SJCRH30 (cell line): Measurements from ENCODE around the gene GBA2. TPM values are rescaled to one million over a fixed set of nuclear protein-coding genes. Genes with fewer than 3 reads are reported as not detected.

Experiments
- DNase-seq, 2 experiments: peaks; one replicate each; pipeline ENCODE4 v3.0.0-alpha.2; 2015 to 2020
- H3K27ac ChIP-seq: fragments of 250-450 bp; sonication (Bioruptor Pico); 2 replicates; pipeline ENCODE4 v1.5.1; 2020; ENCODE audit warnings: mild to moderate bottlenecking, moderate library complexity
- H3K27me3 ChIP-seq: fragments of 250-450 bp; sonication (Bioruptor Pico); 2 replicates; pipeline ENCODE4 v1.5.1; 2020; ENCODE audit warnings: mild to moderate bottlenecking, moderate library complexity
- H3K36me3 ChIP-seq: fragments of 250-450 bp; sonication (Bioruptor Pico); 2 replicates; pipeline ENCODE4 v1.5.1; 2020; ENCODE audit warnings: mild to moderate bottlenecking, moderate library complexity
- H3K4me1 ChIP-seq: fragments of 250-450 bp; sonication (Bioruptor Pico); 2 replicates; pipeline ENCODE4 v1.5.1; 2020; ENCODE audit warnings: mild to moderate bottlenecking, moderate library complexity
- H3K4me3 ChIP-seq: fragments of 250-450 bp; sonication (Bioruptor Pico); 2 replicates; pipeline ENCODE4 v1.5.1; 2020; ENCODE audit warnings: mild to moderate bottlenecking, moderate library complexity
- H3K9me3 ChIP-seq: fragments of 250-450 bp; sonication (Bioruptor Pico); replicated peaks from 2 replicates; pipeline ENCODE4 v1.5.1; 2020; ENCODE audit warnings: mild to moderate bottlenecking, moderate library complexity
- total RNA-seq: library from RNA; depleted of rRNA; stranded (reverse); fragments of >200 nt; shearing (Covaris generic); gene quantifications from 2 replicates; pipeline ENCODE4 v1.2.3, GENCODE V29; 2014

The GBA2 gene
- total RNA-seq, 1 experiment from 2014 or later, result 37.1 TPM

GRCh38 chr9:35776018-35776417 is 27.0 kb upstream of the GBA2 start:
- no peaks in the 10 kb centered on the region for H3K36me3 ChIP-seq
- no peaks in the 10 kb centered on the region for H3K27me3 ChIP-seq
- peaks cover 8% of the 10 kb centered on the region for H3K4me1 ChIP-seq
- H3K4me3 ChIP-seq, result no peak overlapping the region
- DNase-seq, result peak in 1 of 2 experiments; percentile 55
- no peak overlapping the region for H3K27ac ChIP-seq
- no peaks in the 10 kb centered on the region for H3K9me3 ChIP-seq

- peaks cover 8% of the 10 kb centered on the region for H3K4me1 ChIP-seq
- no peak overlapping the region for H3K27ac ChIP-seq
- no peak overlapping the region for H3K4me3 ChIP-seq
- no peaks in the 10 kb centered on the region for H3K36me3 ChIP-seq
- H3K27me3 ChIP-seq, result no peaks in the 10 kb centered on the region
- H3K9me3 ChIP-seq, result no peaks in the 10 kb centered on the region
- DNase-seq, result no peak
These were observed 26.0 kb upstream of the GBA2 start for GRCh38 chr9:35774907-35775635.

- H3K36me3 ChIP-seq, result no peaks in the 10 kb centered on the region
- no peak for DNase-seq
These were observed 22.9 kb upstream of the GBA2 start for GRCh38 chr9:35771943-35772342.

DNA sequence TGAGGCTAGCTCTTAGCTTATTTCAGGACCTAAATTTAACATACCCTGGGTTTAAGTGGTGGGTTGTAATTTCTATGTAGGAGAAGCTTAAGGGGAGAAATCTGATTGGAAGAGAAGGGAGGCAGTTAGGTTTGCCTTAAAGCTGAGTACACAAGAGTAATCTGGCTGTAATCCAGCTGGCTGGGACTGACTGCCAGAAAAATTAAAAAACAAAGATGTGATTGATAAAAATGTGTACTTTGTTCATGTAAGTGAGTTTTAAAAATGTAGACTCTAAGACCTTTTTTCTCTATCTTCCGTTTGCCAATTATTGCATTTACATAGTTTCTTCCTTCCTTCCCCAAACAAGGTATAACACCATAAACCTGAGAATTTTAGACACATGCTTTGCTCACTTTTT is 22.5 kb upstream of the GBA2 start:
- no peaks in the 10 kb centered on the region for H3K36me3 ChIP-seq
- DNase-seq, result peak in 1 of 2 experiments; percentile 41
- H3K9me3 ChIP-seq, result no peaks in the 10 kb centered on the region
- H3K4me1 ChIP-seq, result peaks cover 8% of the 10 kb centered on the region
- H3K27ac ChIP-seq, result no peak overlapping the region
- no peaks in the 10 kb centered on the region for H3K27me3 ChIP-seq
- no peak overlapping the region for H3K4me3 ChIP-seq

More at GRCh38 chr9:35771943-35772342, 22.9 kb upstream of the GBA2 start:
- H3K27ac ChIP-seq, result no peak overlapping the region
- no peaks in the 10 kb centered on the region for H3K9me3 ChIP-seq
- no peak overlapping the region for H3K4me3 ChIP-seq
- no peaks in the 10 kb centered on the region for H3K27me3 ChIP-seq
- H3K4me1 ChIP-seq, result peaks cover 8% of the 10 kb centered on the region

DNA sequence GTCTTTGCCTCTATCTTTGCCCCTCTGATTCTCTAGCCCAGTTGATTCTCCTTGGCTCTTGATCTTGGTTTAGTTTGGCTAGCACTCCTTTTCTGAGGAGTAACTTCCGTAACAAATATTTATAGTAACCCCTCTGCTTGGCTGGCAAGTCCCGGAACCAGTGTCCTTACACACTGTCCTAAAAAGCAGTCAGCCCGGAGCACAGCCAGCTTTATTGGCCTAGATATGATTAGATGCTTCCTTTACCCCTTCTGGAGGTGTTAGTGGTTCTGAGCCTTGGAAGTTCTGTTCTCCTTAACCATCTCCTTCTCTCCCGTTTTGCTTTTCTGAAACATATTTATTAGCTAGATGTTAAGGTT is 22.0 kb upstream of the GBA2 start:
- Histone ChIP-seq H3K4me1 (peaks cover 8% of the 10 kb centered on the region), H3K36me3 (no peaks in the 10 kb centered on the region), H3K9me3 (no peaks in the 10 kb centered on the region), H3K4me3 (no peak overlapping the region), H3K27me3 (no peaks in the 10 kb centered on the region), H3K27ac (no peak overlapping the region)
- DNase-seq, result no peak

DNA sequence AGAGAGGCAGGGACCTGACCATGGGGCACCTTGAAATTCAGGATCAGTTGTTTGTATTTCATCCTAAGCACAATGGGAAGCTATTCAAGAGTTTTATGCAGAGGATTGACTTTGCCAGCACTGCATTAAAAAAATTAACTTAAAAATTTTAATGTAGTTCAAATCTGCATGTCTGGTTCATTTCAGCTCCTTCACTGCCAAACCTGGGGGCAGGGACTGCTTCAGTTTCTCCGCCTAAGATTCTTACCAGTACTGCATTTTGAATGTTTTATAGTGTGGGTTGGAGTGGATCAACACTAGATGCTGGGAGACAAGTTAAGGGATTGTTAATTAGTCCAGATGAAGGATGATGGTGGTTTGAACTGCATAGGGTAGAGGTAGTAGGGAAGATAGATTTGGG is 20.7 kb upstream of the GBA2 start:
- Histone ChIP-seq H3K4me3 (no peak overlapping the region), H3K36me3 (no peaks in the 10 kb centered on the region), H3K9me3 (no peaks in the 10 kb centered on the region), H3K27ac (no peak overlapping the region), H3K27me3 (no peaks in the 10 kb centered on the region), H3K4me1 (peaks cover 8% of the 10 kb centered on the region)
- DNase-seq, result no peak

DNA sequence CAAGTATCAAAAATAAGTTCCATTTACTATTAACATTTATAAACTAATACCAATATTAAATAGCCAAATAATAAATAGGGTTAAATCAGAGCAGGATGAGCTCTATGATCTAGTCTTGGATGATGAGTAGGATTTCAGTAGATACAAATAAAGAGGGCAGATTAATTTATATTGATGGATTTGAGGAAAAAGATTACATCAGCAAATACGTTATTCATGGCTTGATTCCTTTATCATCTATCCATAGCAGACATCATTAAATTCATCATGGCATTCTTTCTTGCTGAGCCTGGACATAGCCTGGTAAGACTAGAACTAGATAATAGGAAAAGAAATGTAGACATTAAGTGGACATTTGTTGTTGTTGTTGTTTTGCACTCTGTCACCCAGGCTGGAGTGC is 18.4 kb upstream of the GBA2 start:
- no peak for DNase-seq
- no peaks in the 10 kb centered on the region for H3K27me3 ChIP-seq
- H3K9me3 ChIP-seq, result no peaks in the 10 kb centered on the region
- H3K27ac ChIP-seq, result no peak overlapping the region
- no peak overlapping the region for H3K4me3 ChIP-seq
- H3K36me3 ChIP-seq, result no peaks in the 10 kb centered on the region
- peaks cover 8% of the 10 kb centered on the region for H3K4me1 ChIP-seq

- H3K9me3 ChIP-seq, result no peaks in the 10 kb centered on the region
- H3K4me1 ChIP-seq, result peaks cover 8% of the 10 kb centered on the region
- no peak overlapping the region for H3K4me3 ChIP-seq
- DNase-seq, result no peak
- H3K27ac ChIP-seq, result no peak overlapping the region
- H3K36me3 ChIP-seq, result no peaks in the 10 kb centered on the region
- H3K27me3 ChIP-seq, result no peaks in the 10 kb centered on the region
These were observed 18.0 kb upstream of the GBA2 start for GRCh38 chr9:35766997-35767396.

DNA sequence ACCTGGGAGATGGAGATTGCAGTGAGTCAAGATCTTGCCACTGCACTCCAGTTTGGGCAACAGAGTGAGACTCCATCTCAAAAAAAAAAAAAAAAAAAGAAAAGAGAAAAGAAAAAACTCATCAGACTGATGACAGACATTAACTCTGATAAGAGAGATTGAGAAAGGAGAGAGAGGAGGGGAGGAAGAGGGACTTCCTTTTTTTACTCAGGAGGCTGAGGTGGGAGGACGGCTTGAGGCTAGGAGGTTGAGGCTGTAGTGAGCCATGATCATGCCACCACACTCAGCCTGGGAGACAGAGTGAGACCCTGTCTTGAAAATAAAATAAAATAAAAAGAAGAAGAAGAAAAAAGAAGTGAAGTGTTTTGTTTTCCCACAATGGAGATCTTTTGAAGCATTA is 14.8 kb upstream of the GBA2 start:
- Histone ChIP-seq H3K36me3 (no peaks in the 10 kb centered on the region), H3K9me3 (no peaks in the 10 kb centered on the region), H3K4me3 (no peak overlapping the region), H3K4me1 (no peaks in the 10 kb centered on the region), H3K27me3 (no peaks in the 10 kb centered on the region), H3K27ac (no peak overlapping the region)
- DNase-seq, result no peak

DNA sequence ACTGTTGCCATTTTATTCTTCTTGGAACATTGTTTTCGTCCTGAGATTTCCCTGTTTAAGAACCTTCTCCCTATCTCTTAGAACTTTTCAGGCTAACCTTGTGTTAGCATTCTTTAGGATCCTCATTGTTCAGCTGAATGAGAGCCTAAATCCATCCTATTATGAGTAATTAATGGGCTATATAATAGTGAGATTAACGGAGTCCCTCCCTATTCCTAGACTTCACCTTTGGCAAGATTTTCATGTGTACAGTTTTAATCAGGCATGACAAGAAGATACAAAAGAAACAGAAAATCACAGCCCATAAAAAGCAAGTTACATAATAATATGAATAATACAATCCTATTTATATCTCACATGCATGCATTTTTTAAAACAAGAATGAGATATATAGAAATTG is 14.2 kb upstream of the GBA2 start:
- no peaks in the 10 kb centered on the region for H3K36me3 ChIP-seq
- H3K27ac ChIP-seq, result no peak overlapping the region
- H3K4me3 ChIP-seq, result no peak overlapping the region
- no peaks in the 10 kb centered on the region for H3K27me3 ChIP-seq
- H3K4me1 ChIP-seq, result no peaks in the 10 kb centered on the region
- DNase-seq, result no peak
- no peaks in the 10 kb centered on the region for H3K9me3 ChIP-seq

- no peaks in the 10 kb centered on the region for H3K36me3 ChIP-seq
- H3K9me3 ChIP-seq, result no peaks in the 10 kb centered on the region
- no peaks in the 10 kb centered on the region for H3K4me1 ChIP-seq
- H3K27me3 ChIP-seq, result no peaks in the 10 kb centered on the region
- DNase-seq, result no peak
- H3K27ac ChIP-seq, result no peak overlapping the region
- no peak overlapping the region for H3K4me3 ChIP-seq
These were observed 11.6 kb upstream of the GBA2 start for GRCh38 chr9:35760651-35761050.

GRCh38 chr9:35759795-35760194 is 10.8 kb upstream of the GBA2 start:
- Histone ChIP-seq H3K4me3 (no peak overlapping the region), H3K4me1 (no peaks in the 10 kb centered on the region), H3K27me3 (no peaks in the 10 kb centered on the region), H3K36me3 (no peaks in the 10 kb centered on the region), H3K27ac (no peak overlapping the region), H3K9me3 (no peaks in the 10 kb centered on the region)
- DNase-seq, result no peak

- DNase-seq, result no peak
- Histone ChIP-seq H3K9me3 (no peaks in the 10 kb centered on the region), H3K27me3 (no peaks in the 10 kb centered on the region), H3K36me3 (no peaks in the 10 kb centered on the region), H3K27ac (no peak overlapping the region), H3K4me1 (no peaks in the 10 kb centered on the region), H3K4me3 (no peak overlapping the region)
These were observed 9.5 kb upstream of the GBA2 start for GRCh38 chr9:35758475-35759050.

GRCh38 chr9:35757892-35758275 is 8.9 kb upstream of the GBA2 start:
- Histone ChIP-seq H3K4me1 (no peaks in the 10 kb centered on the region), H3K9me3 (no peaks in the 10 kb centered on the region), H3K4me3 (peak overlapping the region; percentile 61), H3K36me3 (no peaks in the 10 kb centered on the region; the same call in 1 of the 2 replicates), H3K27ac (peak overlapping the region; percentile 75), H3K27me3 (no peaks in the 10 kb centered on the region)
- DNase-seq, result no peak

GRCh38 chr9:35757226-35757891 is 8.3 kb upstream of the GBA2 start:
- Histone ChIP-seq H3K27me3 (no peaks in the 10 kb centered on the region), H3K27ac (peak overlapping the region; percentile 75), H3K4me3 (peak overlapping the region; percentile 61)

More at GRCh38 chr9:35757226-35757891, 8.3 kb upstream of the GBA2 start:
- no peaks in the 10 kb centered on the region for H3K4me1 ChIP-seq
- peak; percentile 80 to 87 for DNase-seq
- H3K9me3 ChIP-seq, result no peaks in the 10 kb centered on the region
- peaks cover 2% of the 10 kb centered on the region; the same call in 1 of the 2 replicates for H3K36me3 ChIP-seq
